ENCODE measurements around the gene GALNT2.

The GALNT2 gene

DNA sequence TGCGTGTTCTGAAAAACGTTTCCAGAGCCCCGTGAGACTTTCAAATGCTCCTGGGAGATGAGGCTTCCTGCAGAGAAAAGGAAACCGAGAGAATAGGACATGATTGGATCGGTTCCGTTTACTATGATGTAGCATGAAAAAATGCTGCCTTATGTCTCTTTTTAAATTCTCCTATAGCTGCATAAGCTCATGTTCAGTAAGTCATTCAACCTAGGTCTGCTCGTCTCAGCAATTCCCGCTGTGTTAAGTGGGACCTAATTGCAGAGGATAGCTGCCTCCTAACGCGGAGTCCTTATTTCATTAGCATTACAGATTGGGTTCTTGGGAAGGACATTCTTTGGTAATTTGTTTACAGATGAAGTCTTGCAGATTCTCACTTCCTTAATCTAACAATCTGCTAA, 165.3 kb downstream of the GALNT2 start:
- H3K27me3 ChIP-seq (ENCODE audit: insufficient read depth, low read length, poor library complexity), result no peaks in the 10 kb centered on the region
- H3K79me2 ChIP-seq (ENCODE audit: insufficient read depth, low read length), result peaks cover 97% of the 10 kb centered on the region
- H2AFZ ChIP-seq (ENCODE audit: low read depth, low read length), result no peak overlapping the region
- ATAC-seq (ENCODE audit: insufficient read depth, low read depth), result no peak
- TF ChIP-seq, protein P1, sequence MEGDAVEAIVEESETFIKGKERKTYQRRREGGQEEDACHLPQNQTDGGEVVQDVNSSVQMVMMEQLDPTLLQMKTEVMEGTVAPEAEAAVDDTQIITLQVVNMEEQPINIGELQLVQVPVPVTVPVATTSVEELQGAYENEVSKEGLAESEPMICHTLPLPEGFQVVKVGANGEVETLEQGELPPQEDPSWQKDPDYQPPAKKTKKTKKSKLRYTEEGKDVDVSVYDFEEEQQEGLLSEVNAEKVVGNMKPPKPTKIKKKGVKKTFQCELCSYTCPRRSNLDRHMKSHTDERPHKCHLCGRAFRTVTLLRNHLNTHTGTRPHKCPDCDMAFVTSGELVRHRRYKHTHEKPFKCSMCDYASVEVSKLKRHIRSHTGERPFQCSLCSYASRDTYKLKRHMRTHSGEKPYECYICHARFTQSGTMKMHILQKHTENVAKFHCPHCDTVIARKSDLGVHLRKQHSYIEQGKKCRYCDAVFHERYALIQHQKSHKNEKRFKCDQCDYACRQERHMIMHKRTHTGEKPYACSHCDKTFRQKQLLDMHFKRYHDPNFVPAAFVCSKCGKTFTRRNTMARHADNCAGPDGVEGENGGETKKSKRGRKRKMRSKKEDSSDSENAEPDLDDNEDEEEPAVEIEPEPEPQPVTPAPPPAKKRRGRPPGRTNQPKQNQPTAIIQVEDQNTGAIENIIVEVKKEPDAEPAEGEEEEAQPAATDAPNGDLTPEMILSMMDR (IDR thresholded peaks at IDR 0.05; ENCODE audit: borderline replicate concordance, extremely low read depth, low read length, poor library complexity, severe bottlenecking), result no peak
- no peak for TF ChIP-seq EZH2 (IDR thresholded peaks at IDR 0.05; ENCODE audit: borderline replicate concordance, low read depth, low read length, severe bottlenecking)
- H3K4me1 ChIP-seq (ENCODE audit: insufficient read depth, low read length), result no peaks in the 10 kb centered on the region
- no peak overlapping the region for H3K27ac ChIP-seq (ENCODE audit: low read length)
- H3K9ac ChIP-seq (ENCODE audit: low read depth, low read length), result no peak overlapping the region
- H3K36me3 ChIP-seq (ENCODE audit: insufficient read depth, low read length), result peaks cover 84% of the 10 kb centered on the region
- no peak overlapping the region for H3K4me2 ChIP-seq (ENCODE audit: insufficient read depth, low read length)
- no peaks in the 10 kb centered on the region for H3K9me3 ChIP-seq (ENCODE audit: insufficient read depth, low read length, severe bottlenecking)
- H4K20me1 ChIP-seq (ENCODE audit: insufficient read depth, low read length), result peaks cover 75% of the 10 kb centered on the region
- H3K4me3 ChIP-seq (ENCODE audit: low read depth in 1 of 2, low read length in 2 of 2), result no peak overlapping the region
- DNase-seq, result no peak

DNA sequence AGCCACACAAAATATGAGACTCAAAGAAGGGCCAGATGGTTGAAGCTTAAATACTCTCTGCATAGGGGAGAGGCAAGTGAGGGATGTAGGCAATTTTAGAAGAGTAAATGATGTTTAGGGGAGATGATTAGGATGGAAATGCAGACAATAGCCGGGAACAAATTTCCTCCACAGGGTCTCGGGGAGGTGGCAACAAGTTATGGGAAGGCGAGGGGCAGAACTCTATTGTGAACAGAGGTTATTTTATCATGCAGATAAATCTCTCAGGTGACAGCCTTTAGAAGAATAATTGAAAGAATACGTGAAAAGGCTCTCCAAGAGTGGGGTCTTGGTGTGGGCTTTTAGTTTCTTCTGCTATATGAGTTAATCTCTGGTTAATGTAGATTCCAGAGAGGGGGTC, 166.7 kb downstream of the GALNT2 start:
- no peaks in the 10 kb centered on the region for H3K9me3 ChIP-seq (ENCODE audit: insufficient read depth, low read length, severe bottlenecking)
- H3K4me3 ChIP-seq (ENCODE audit: low read depth in 1 of 2, low read length in 2 of 2), result no peak overlapping the region
- DNase-seq, result no peak
- H3K9ac ChIP-seq (ENCODE audit: low read depth, low read length), result no peak overlapping the region
- peaks cover 96% of the 10 kb centered on the region for H3K79me2 ChIP-seq (ENCODE audit: insufficient read depth, low read length)
- H4K20me1 ChIP-seq (ENCODE audit: insufficient read depth, low read length), result peaks cover 65% of the 10 kb centered on the region
- H3K27me3 ChIP-seq (ENCODE audit: insufficient read depth, low read length, poor library complexity), result no peaks in the 10 kb centered on the region
- H3K27ac ChIP-seq (ENCODE audit: low read length), result no peak overlapping the region
- no peak overlapping the region for H2AFZ ChIP-seq (ENCODE audit: low read depth, low read length)
- TF ChIP-seq, protein P1 (IDR thresholded peaks at IDR 0.05; ENCODE audit: borderline replicate concordance, extremely low read depth, low read length, poor library complexity, severe bottlenecking), result no peak
- TF ChIP-seq EZH2 (IDR thresholded peaks at IDR 0.05; ENCODE audit: borderline replicate concordance, low read depth, low read length, severe bottlenecking), result no peak
- ATAC-seq (ENCODE audit: insufficient read depth, low read depth), result no peak
- H3K4me2 ChIP-seq (ENCODE audit: insufficient read depth, low read length), result no peak overlapping the region
- peaks cover 85% of the 10 kb centered on the region for H3K36me3 ChIP-seq (ENCODE audit: insufficient read depth, low read length)
- no peaks in the 10 kb centered on the region for H3K4me1 ChIP-seq (ENCODE audit: insufficient read depth, low read length)

DNA sequence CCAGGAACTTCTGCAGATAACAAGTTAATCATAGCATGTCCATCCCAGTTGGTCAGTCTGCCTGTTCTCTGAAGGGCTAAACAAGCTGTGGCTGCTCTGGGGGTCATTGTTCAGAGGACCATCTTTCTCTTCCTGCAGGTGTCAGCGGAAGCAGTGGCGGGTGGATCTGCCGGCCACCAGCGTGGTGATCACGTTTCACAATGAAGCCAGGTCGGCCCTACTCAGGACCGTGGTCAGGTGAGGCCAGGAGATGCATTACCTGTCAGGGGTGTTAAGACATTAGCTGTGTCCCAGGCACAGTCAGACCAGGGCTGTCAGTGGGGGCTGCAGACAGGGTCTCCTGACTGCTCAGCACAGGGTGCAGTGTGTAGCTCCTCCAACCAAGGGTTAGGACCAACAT, 168.8 kb downstream of the GALNT2 start:
- no peak overlapping the region for H3K27ac ChIP-seq (ENCODE audit: low read length)
- H3K27me3 ChIP-seq (ENCODE audit: insufficient read depth, low read length, poor library complexity), result no peaks in the 10 kb centered on the region
- H4K20me1 ChIP-seq (ENCODE audit: insufficient read depth, low read length), result peaks cover 61% of the 10 kb centered on the region
- TF ChIP-seq, protein P1 (IDR thresholded peaks at IDR 0.05; ENCODE audit: borderline replicate concordance, extremely low read depth, low read length, poor library complexity, severe bottlenecking), result no peak
- no peak for TF ChIP-seq EZH2 (IDR thresholded peaks at IDR 0.05; ENCODE audit: borderline replicate concordance, low read depth, low read length, severe bottlenecking)
- DNase-seq, result no peak
- H3K9me3 ChIP-seq (ENCODE audit: insufficient read depth, low read length, severe bottlenecking), result no peaks in the 10 kb centered on the region
- peaks cover 92% of the 10 kb centered on the region for H3K79me2 ChIP-seq (ENCODE audit: insufficient read depth, low read length)
- no peak overlapping the region for H3K9ac ChIP-seq (ENCODE audit: low read depth, low read length)
- no peak for ATAC-seq (ENCODE audit: insufficient read depth, low read depth)
- H3K4me3 ChIP-seq (ENCODE audit: low read depth in 1 of 2, low read length in 2 of 2), result no peak overlapping the region
- H3K4me1 ChIP-seq (ENCODE audit: insufficient read depth, low read length), result peaks cover 10% of the 10 kb centered on the region; the same call in 1 of the 2 replicates
- H2AFZ ChIP-seq (ENCODE audit: low read depth, low read length), result no peak overlapping the region
- H3K4me2 ChIP-seq (ENCODE audit: insufficient read depth, low read length), result no peak overlapping the region
- peaks cover 88% of the 10 kb centered on the region for H3K36me3 ChIP-seq (ENCODE audit: insufficient read depth, low read length)

All from DND-41 (cell line).